Head of caudate nucleus (tissue), 42 donors: ENCODE measurements around the gene GAA.
"Not testable (repeated sequence)": the region's sequence is repeated elsewhere in the genome, so short reads cannot be mapped to it uniquely, and the experiment has no call there.

Experiments used
- DNase-seq, 42 donors: peaks; one replicate each; pipeline versions ENCODE4 v3.0.0 to v3.0.0-alpha.2; 2020 to 2021; ENCODE audit warnings: mixed read lengths in 7 of 42
- intact Hi-C: fragments of 100-400 bp; cut with DNase I; formaldehyde crosslinking; loops from one replicate; pipeline ENCODE4 v1.15.0; 2022

GAA gene

DNA sequence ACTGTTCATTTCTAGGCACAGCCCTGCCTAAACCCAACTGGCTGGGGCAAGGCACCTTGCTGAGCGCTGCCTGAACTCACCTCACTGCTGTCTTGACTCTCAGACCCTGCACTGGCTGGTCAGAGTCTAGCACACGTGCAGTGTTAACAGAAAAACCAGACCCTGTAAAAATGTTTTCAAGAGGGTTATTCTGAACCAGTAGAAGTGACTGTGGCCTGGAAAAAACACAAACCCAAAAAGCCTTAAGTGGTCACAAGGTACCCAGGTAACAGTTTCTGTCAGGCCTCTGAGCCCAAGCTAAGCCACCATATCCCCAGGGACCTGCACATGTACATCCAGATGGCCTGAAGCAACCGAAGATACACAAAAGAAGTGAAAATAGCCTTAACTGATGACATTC, 51.6 kb downstream of the GAA start:
- no peak for DNase-seq
- intact Hi-C loops, result no loop called here

DNA sequence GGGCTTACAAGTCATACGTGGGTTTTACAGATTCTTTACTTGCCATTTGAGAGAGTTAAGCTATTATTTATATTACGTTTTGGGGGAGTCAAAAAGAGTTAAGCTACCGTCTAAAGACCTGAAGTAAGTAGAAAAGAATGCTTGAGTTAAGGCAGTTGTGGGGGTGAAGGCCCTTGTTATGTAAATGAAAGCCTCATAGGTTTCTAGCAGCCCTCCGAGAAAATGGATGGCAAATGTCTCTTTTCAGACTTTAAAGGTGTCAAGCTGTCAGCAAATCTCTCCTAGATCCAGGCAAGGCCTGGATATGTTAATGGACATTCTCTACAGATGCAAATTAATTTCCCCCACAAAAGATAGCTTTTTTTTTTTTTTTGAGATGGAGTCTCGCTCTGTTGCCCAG, 52.8 kb downstream of the GAA start:
- DNase-seq, result no peak
- intact Hi-C loops, result no loop called here

DNA sequence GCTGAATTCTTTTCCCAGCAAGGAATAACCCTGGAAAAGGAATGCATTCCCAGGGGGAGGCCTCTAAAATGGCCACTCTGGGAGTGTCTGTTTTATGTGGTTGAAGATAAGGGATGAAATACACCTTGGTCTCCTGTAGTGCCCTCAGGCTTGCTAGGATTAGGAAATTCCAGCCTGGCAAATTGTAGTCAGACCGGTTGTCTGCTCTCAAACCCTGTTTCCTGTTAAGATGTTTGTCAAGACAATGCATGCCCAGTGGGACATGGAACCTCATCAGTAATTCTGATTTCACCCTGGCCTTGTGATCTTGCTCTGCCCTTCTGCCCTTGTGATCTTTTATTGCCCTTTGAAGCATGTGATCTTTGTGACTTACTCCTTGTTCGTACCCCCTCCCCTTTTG, 54.2 kb downstream of the GAA start:
- intact Hi-C loops, result not testable (repeated sequence)
- DNase-seq, result peak in 3 of 42 donors; percentile 20 to 59 (median 20)

DNA sequence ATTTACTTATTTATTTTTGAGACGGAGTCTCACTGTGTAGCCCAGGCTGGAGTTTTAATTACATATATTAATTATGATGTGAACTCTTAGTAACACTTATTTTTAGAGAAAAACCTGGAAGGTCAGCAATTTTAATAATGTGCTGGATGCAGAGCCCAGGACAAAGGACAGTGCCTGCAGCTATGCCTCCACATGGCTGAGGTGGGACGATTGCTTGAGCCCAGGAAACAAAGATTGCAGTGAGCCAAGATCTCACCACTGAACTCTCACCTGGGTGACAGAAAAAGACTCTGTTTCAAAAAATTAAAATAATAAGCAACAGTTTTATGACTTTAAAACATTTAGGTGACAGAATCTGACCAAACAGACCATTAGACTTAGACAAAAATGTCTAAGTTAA, 57.5 kb downstream of the GAA start:
- no peak for DNase-seq
- intact Hi-C loops, result no loop called here

- intact Hi-C loops, result no loop called here
Observed at GRCh38 chr17:80160536-80160935, 59.2 kb downstream of the GAA start.

DNA sequence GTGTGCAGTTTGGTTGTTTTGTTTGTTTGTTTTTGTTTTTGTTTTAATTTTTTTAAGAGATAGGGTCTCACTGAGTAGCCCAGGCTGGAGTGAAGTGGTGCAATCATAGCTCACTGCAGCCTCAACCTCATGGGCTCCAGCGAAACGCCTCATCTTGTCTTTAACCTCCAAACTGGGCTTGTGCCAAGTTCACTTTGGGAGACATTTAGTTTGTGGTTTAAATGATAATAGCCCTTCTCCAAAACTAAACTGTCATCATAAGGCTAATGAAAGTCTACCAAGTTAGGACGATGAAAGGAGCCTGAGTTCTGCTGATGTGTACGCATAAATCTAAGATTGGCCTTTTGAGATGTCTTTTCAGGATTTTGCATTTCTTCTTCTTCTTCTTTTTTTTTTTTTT, 62.0 kb downstream of the GAA start:
- no peak for DNase-seq
- intact Hi-C loops, result no loop called here

More at GRCh38 chr17:80160536-80160935, 59.2 kb downstream of the GAA start:
- no peak for DNase-seq

DNA sequence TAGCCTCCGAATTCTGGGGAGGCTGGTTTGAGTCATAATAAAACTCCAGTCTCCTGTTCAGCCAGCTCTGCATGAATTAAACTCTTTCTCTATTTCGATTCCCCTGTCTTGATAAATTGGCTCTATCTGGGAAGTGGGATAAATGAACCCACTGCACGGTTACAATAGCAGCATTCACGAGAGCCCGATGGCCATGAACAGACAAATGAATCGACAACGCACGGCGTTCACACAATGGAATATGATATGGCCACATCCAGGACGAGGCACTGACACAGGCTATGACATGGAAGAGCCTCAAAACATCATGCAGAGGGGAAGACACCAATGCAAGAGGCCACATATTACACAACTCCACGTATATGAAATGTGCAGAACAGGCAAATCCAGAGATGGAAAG, 62.8 kb downstream of the GAA start:
- intact Hi-C loops, result no loop called here
- peak in 9 of 42 donors; percentile 16 to 75 (median 33) for DNase-seq

GRCh38 chr17:80166446-80166845, 65.1 kb downstream of the GAA start:
- intact Hi-C loops, result no loop called here
- DNase-seq, result no peak

GRCh38 chr17:80168371-80168770, 67.0 kb downstream of the GAA start:
- DNase-seq, result peak in 3 of 42 donors; percentile 20 to 66 (median 33)

DNA sequence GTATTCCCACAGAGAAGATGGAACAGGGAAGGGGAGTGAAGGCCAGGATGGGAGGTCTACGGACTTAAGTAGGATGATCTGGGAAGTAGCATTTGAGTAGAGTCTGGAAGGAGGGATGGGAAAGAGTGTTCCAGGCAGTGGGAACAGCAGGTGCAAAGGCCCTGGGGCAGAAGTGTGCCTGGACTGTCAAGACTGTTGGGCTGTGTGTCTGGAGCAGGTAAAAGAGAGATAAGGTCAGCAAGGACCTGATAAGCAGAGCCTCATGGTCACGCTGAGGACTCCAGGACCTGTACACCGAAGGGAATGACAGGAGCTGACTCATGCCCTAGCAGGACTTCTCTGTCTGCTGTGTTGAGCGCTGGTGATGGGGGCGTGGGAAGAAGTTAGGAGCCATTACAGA, 67.7 kb downstream of the GAA start:
- no peak for DNase-seq
- intact Hi-C loops, result no loop called here

More at GRCh38 chr17:80168371-80168770, 67.0 kb downstream of the GAA start:
- intact Hi-C loops, result no loop called here
